HCT116 (cell line): ENCODE measurements around the gene BSCL2. TPM values are rescaled to one million over a fixed set of nuclear protein-coding genes. Genes with fewer than 3 reads are reported as not detected.

ENCODE experiments used
- ATAC-seq: fragments of 200-7000 bp; cut with Tn5 transposase; 2 replicates; pipeline ENCODE4 v1.9.1; 2020; ENCODE audit warnings: mild to moderate bottlenecking, moderate library complexity
- BruUV-seq: library from RNA; stranded (reverse); fragments of 400-500 nt; replicated peaks from 2 replicates; lab custom pipeline; 2021; lab: Mats Ljungman, UMichigan
- CTCF ChIA-PET: fragments of 300-600 bp; sonication (Branson Sonifier 250); formaldehyde crosslinking; loops from one replicate; lab custom pipeline; 2021; ENCODE audit warnings: antibody characterized with exemption; lab: Charles Lee
- POLR2A ChIA-PET: fragments of 300-600, 350-600 bp; sonication (Branson Sonifier 250); formaldehyde crosslinking; loops from one replicate; lab custom pipeline; 2021; ENCODE audit warnings: antibody characterized with exemption; lab: Charles Lee
- RAD21 ChIA-PET, 2 experiments: fragments of 300-600 bp; sonication (Branson Sonifier 250); formaldehyde crosslinking; loops; one replicate each; lab custom pipeline; 2023; ENCODE audit warnings: low total read pairs in 2 of 2; ENCODE audit not compliant: uncharacterized antibody in 2 of 2, unreplicated experiment in 2 of 2, low non-redundant PET in 1 of 2; lab: Charles Lee
- DNase-seq: peaks from one replicate; pipeline ENCODE4 v3.0.0-alpha.2; 2010; ENCODE audit warnings: low read depth, low spot score
- H2AFZ ChIP-seq: fragments of 200-600 bp; shearing (Covaris generic), sonication (generic); 2 replicates; pipeline ENCODE4 v1.6.1; 2017; ENCODE audit warnings: low read depth, mixed run types, mixed read lengths, antibody characterized with exemption, low read length; ENCODE audit not compliant: poor library complexity, severe bottlenecking
- H3K27ac ChIP-seq: 2 replicates; pipeline ENCODE4 v1.5.1; 2012; ENCODE audit warnings: low read depth, low read length
- H3K27me3 ChIP-seq: fragments of 200-600 bp; sonication (generic); 2 replicates; pipeline ENCODE4 v1.6.1; 2016; ENCODE audit warnings: mixed run types, low read length, mixed read lengths; ENCODE audit not compliant: insufficient read depth
- H3K36me3 ChIP-seq, 2 experiments: fragments of 200-500 bp in 1 of 2; fragments of 200-600 bp in 1 of 2; sonication (Bioruptor generic) in 1 of 2; sonication (generic) in 1 of 2; 2 replicates each; pipeline versions ENCODE4 v1.5.1 to v1.6.1; 2014 to 2016; ENCODE audit warnings: low read length in 2 of 2, inconsistent platforms in 1 of 2, mixed read lengths in 1 of 2, mixed run types in 1 of 2; ENCODE audit not compliant: insufficient read depth in 2 of 2, control insufficient read depth in 1 of 2
- H3K4me1 ChIP-seq, 2 experiments: fragments of 200-600 bp in 1 of 2; sonication (generic) in 1 of 2; 2 replicates each; pipeline versions ENCODE4 v1.5.1 to v1.6.1; 2012 to 2017; ENCODE audit warnings: low read length in 2 of 2, inconsistent platforms in 1 of 2, mild to moderate bottlenecking in 1 of 2, mixed read lengths in 1 of 2, mixed run types in 1 of 2, moderate library complexity in 1 of 2; ENCODE audit not compliant: insufficient read depth in 2 of 2, control insufficient read depth in 1 of 2
- H3K4me2 ChIP-seq: fragments of 200-600 bp; sonication (generic); 2 replicates; pipeline ENCODE4 v1.6.1; 2017; ENCODE audit warnings: mixed run types, low read length, mixed read lengths
- H3K4me3 ChIP-seq, 2 experiments: fragments of 200-600 bp in 1 of 2; sonication (generic) in 1 of 2; replicated peaks in 1 of 2; 2 replicates each; pipeline ENCODE4 v1.5.1; 2011 to 2016; ENCODE audit warnings: low read length in 2 of 2, control low read depth in 1 of 2, low read depth in 1 of 2, mild to moderate bottlenecking in 1 of 2, mixed read lengths in 1 of 2, mixed run types in 1 of 2
- H3K79me2 ChIP-seq: fragments of 200-600 bp; sonication (generic); 2 replicates; pipeline ENCODE4 v1.6.1; 2017; ENCODE audit warnings: mild to moderate bottlenecking, mixed run types, low read length, moderate library complexity, mixed read lengths; ENCODE audit not compliant: insufficient read depth
- H3K9ac ChIP-seq: fragments of 200-600 bp; sonication (generic); 2 replicates; pipeline ENCODE4 v1.6.1; 2016; ENCODE audit warnings: low read length, mixed read lengths
- H3K9me2 ChIP-seq: fragments of 200-600 bp; sonication (generic), shearing (Covaris generic); 2 replicates; pipeline ENCODE4 v1.6.1; 2017; ENCODE audit warnings: mixed run types, mild to moderate bottlenecking, moderate library complexity; ENCODE audit not compliant: insufficient read depth
- H3K9me3 ChIP-seq, 2 experiments: fragments of 200-500 bp in 1 of 2; fragments of 200-600 bp in 1 of 2; sonication (Bioruptor generic) in 1 of 2; sonication (generic) in 1 of 2; 2 replicates each; pipeline ENCODE4 v1.6.1; 2014 to 2017; ENCODE audit warnings: low read length in 2 of 2, mixed read lengths in 2 of 2, inconsistent platforms in 1 of 2, low read depth in 1 of 2, mild to moderate bottlenecking in 1 of 2, mixed run types in 1 of 2, moderate library complexity in 1 of 2; ENCODE audit not compliant: control insufficient read depth in 1 of 2, insufficient read depth in 1 of 2
- H4K20me1 ChIP-seq: fragments of 200-600 bp; sonication (generic), shearing (Covaris generic); 2 replicates; pipeline ENCODE4 v1.6.1; 2017; ENCODE audit warnings: mixed run types, mild to moderate bottlenecking, moderate library complexity; ENCODE audit not compliant: insufficient read depth
- ATF3 ChIP-seq: IDR thresholded peaks from 2 replicates; pipeline ENCODE4 v1.6.1; 2012
- CBX3 ChIP-seq: IDR thresholded peaks from 2 replicates; pipeline ENCODE4 v1.6.1; 2012; ENCODE audit warnings: low read depth
- CEBPB ChIP-seq: IDR thresholded peaks from 2 replicates; pipeline ENCODE4 v1.6.1; 2012; ENCODE audit warnings: low read depth
- EGR1 ChIP-seq: IDR thresholded peaks from 2 replicates; pipeline ENCODE4 v1.6.1; 2012; ENCODE audit warnings: low read depth
- ELF1 ChIP-seq: IDR thresholded peaks from 2 replicates; pipeline ENCODE4 v1.6.1; 2012; ENCODE audit warnings: low read depth, borderline replicate concordance
- EZH2phosphoT487 ChIP-seq: fragments of 200-600 bp; IDR thresholded peaks from 2 replicates; pipeline ENCODE4 v1.6.1; 2018; ENCODE audit warnings: antibody characterized with exemption, borderline replicate concordance
- FOSL1 ChIP-seq: IDR thresholded peaks from 2 replicates; pipeline ENCODE4 v1.6.1; 2012; ENCODE audit warnings: low read depth
- JUND ChIP-seq: IDR thresholded peaks from 2 replicates; pipeline ENCODE4 v1.6.1; 2012
- RAD21 ChIP-seq: IDR thresholded peaks from 2 replicates; pipeline ENCODE4 v1.6.1; 2012; ENCODE audit warnings: low read depth, mild to moderate bottlenecking
- SIN3A ChIP-seq: IDR thresholded peaks from 2 replicates; pipeline ENCODE4 v1.6.1; 2012; ENCODE audit warnings: low read depth
- SP1 ChIP-seq: IDR thresholded peaks from 2 replicates; pipeline ENCODE4 v1.6.1; 2012; ENCODE audit warnings: low read depth
- SRF ChIP-seq: IDR thresholded peaks from 2 replicates; pipeline ENCODE4 v1.6.1; 2012; ENCODE audit warnings: low read depth
- TCF7L2 ChIP-seq: IDR thresholded peaks from 2 replicates; pipeline ENCODE4 v1.7.0; 2011; ENCODE audit warnings: borderline replicate concordance, inconsistent platforms; ENCODE audit not compliant: insufficient read depth, insufficient read length; ENCODE audit errors: extremely low read depth
- YY1 ChIP-seq: IDR thresholded peaks from 2 replicates; pipeline ENCODE4 v1.6.1; 2011; ENCODE audit warnings: low read length, low read depth, moderate library complexity, mild to moderate bottlenecking; ENCODE audit not compliant: insufficient replicate concordance; ENCODE audit errors: extremely low read depth
- ZFX ChIP-seq: fragments of 450-650 bp; IDR thresholded peaks from 2 replicates; pipeline ENCODE4 v1.6.1; 2017
- ZNF274 ChIP-seq: fragments of 200-500 bp; sonication (Bioruptor generic); IDR thresholded peaks from 2 replicates; pipeline ENCODE4 v1.6.1; 2014; ENCODE audit warnings: mild to moderate bottlenecking, low read depth, low read length, inconsistent platforms
- intact Hi-C: fragments of 100-400 bp; cut with micrococcal nuclease; formaldehyde crosslinking; loops from 2 replicates; pipeline ENCODE4 v1.10.0; 2022
- total RNA-seq: library from RNA; stranded (reverse); gene quantifications from one replicate; pipeline ENCODE4 v1.2.1, GENCODE V29; 2021; ENCODE audit not compliant: unreplicated experiment
- TF ChIP-seq, protein P1 (sequence below): IDR thresholded peaks from 2 replicates; pipeline ENCODE4 v1.6.1; 2012; ENCODE audit warnings: low read depth

BSCL2 gene
- total RNA-seq, 1 experiment from 2014 or later: 62.0 TPM

DNA sequence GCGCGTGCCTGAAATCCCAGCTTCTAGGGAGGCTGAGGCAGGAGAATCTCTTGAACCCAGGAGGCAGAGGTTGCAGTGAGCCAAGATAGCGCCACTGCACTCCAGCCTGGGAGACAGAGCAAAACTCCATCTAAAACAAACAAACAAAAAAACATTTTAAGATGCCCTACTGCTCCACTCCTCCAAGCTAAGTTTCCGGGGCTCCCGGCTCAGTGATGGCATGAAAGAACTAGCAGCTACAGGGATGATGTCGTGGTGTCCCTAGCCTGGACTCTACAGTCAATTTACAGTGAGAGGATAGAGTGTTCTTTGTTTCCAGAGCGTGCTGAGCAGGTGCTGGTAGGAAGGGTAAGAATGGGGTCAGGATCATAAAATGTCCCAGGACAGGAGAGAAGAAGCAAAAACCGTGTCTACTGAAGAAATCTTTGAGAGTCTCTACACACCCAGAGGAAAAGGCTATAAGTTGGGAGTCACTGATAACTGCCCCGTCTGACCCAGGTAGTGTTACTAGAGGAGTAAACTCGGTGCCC is 47.9 kb upstream of the BSCL2 start:
- ATAC-seq (no peak), DNase-seq (no peak)
- H3K27me3 ChIP-seq: no peaks in the 10 kb centered on the region
- RAD21 ChIA-PET: interaction anchor here in 1 of 2 experiments (0.5 kb wide), 1 partner anchor 107 kb away, joined by 4 read pairs; no protein-coding TSS in a partner anchor
- no peaks in the 10 kb centered on the region for H3K9me2 ChIP-seq
- no TSS peak for BruUV-seq
- H3K27ac ChIP-seq: no peak overlapping the region
- POLR2A ChIA-PET: interaction anchor here (1.8 to 3.4 kb wide), 5 partner anchors 14 to 101 kb away, joined by 8 to 50 read pairs (median 12); partner anchors contain the start of genes HNRNPUL2, TMEM179B and TTC9C
- peaks cover 4 to 18% of the 10 kb centered on the region in 2 experiments; a peak in 3 of 4 replicates for H3K4me1 ChIP-seq
- no peaks in the 10 kb centered on the region for H3K9me3 ChIP-seq
- H3K4me2 ChIP-seq: peak overlapping the region; percentile 90
- intact Hi-C loops: no loop called here
- peak overlapping the region; percentile 78; the same call in 1 of the 2 replicates for H3K9ac ChIP-seq
- H2AFZ ChIP-seq: no peak overlapping the region
- TF ChIP-seq EGR1: no peak
- no peak for TF ChIP-seq CEBPB
- no peak for TF ChIP-seq ZFX
- no peak for TF ChIP-seq ZNF274
- no peak for TF ChIP-seq FOSL1
- TF ChIP-seq ELF1: no peak
- no peak for TF ChIP-seq JUND
- no peak for TF ChIP-seq RAD21
- no peak for TF ChIP-seq TCF7L2
- no peak for TF ChIP-seq SP1
- TF ChIP-seq SIN3A: no peak
- TF ChIP-seq ATF3: no peak
- TF ChIP-seq, protein P1, sequence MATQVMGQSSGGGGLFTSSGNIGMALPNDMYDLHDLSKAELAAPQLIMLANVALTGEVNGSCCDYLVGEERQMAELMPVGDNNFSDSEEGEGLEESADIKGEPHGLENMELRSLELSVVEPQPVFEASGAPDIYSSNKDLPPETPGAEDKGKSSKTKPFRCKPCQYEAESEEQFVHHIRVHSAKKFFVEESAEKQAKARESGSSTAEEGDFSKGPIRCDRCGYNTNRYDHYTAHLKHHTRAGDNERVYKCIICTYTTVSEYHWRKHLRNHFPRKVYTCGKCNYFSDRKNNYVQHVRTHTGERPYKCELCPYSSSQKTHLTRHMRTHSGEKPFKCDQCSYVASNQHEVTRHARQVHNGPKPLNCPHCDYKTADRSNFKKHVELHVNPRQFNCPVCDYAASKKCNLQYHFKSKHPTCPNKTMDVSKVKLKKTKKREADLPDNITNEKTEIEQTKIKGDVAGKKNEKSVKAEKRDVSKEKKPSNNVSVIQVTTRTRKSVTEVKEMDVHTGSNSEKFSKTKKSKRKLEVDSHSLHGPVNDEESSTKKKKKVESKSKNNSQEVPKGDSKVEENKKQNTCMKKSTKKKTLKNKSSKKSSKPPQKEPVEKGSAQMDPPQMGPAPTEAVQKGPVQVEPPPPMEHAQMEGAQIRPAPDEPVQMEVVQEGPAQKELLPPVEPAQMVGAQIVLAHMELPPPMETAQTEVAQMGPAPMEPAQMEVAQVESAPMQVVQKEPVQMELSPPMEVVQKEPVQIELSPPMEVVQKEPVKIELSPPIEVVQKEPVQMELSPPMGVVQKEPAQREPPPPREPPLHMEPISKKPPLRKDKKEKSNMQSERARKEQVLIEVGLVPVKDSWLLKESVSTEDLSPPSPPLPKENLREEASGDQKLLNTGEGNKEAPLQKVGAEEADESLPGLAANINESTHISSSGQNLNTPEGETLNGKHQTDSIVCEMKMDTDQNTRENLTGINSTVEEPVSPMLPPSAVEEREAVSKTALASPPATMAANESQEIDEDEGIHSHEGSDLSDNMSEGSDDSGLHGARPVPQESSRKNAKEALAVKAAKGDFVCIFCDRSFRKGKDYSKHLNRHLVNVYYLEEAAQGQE: no peak
- no peak for TF ChIP-seq YY1
- no peak for TF ChIP-seq SRF
- TF ChIP-seq CBX3: no peak
- no peak for TF ChIP-seq EZH2phosphoT487
- no peaks in the 10 kb centered on the region for H3K36me3 ChIP-seq
- no peaks in the 10 kb centered on the region; the same call in 1 of the 2 replicates for H3K79me2 ChIP-seq
- no peaks in the 10 kb centered on the region for H4K20me1 ChIP-seq
- H3K4me3 ChIP-seq: peak overlapping the region in 1 of 2 experiments; percentile 70; a peak in 2 of 4 replicates
- CTCF ChIA-PET: interaction anchor here (1.8 to 1.9 kb wide), 2 partner anchors 14 to 74 kb away, joined by 6 to 21 read pairs; no protein-coding TSS in a partner anchor
